Jurkat, Clone E6-1 (cell line): ENCODE measurements around the gene SPDYE4.

Experiments used
- DNase-seq: peaks from one replicate; pipeline ENCODE4 v3.0.0-alpha.2; 2011; ENCODE audit warnings: low read depth, low spot score
- H3K4me3 ChIP-seq: 2 replicates; pipeline ENCODE4 v1.5.1; 2011; ENCODE audit warnings: mild to moderate bottlenecking, low read length, control low read depth, moderate library complexity

SPDYE4 gene

GRCh38 chr17:8742819-8743218, 15.5 kb downstream of the SPDYE4 start:
- no peak overlapping the region for H3K4me3 ChIP-seq
- no peak for DNase-seq

DNA sequence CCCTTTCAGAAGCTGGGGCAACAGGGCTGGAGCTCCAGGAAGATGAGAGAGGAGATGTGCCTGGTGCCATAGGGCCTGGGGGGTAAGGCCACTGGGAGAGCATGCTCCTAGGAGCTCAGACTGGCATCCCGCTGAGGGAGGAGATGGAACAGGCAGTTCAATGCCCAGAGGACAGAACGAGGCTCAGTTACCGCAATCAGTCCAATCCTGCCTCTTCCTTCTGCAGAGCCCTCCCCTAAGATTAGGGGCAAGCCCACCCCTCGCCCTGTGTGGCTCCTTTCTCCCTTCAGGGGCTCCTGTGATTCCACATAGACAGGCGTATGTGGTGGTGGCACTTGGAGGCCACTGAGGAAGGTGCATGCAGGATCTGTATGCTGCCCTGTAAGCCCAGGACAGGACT, 16.1 kb downstream of the SPDYE4 start:
- H3K4me3 ChIP-seq: no peak overlapping the region
- no peak for DNase-seq

- DNase-seq: no peak
- no peak overlapping the region for H3K4me3 ChIP-seq
These were observed 16.6 kb downstream of the SPDYE4 start for GRCh38 chr17:8741771-8742170.

- H3K4me3 ChIP-seq: no peak overlapping the region
- no peak for DNase-seq
These were observed 17.0 kb downstream of the SPDYE4 start for GRCh38 chr17:8741366-8741765.

DNA sequence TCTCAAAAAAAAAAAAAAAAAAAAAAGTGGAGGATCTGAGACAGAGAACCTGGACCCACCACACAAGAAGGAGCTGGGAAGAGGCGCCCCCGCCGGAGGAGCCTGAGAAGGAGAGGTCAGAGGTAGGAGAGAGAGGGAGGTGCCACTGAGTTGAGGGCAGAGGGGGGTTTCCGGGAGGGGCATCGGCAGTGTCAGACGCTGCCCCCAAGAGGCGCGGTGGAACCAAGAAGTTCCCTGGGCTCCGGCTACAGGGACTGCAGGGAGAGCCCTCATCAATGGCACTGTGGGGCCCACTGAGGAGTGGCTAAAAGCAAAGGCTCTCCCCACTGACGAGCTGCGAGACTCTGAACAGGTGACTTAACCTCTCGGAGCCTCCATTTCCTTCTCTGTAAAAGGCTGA, 17.9 kb downstream of the SPDYE4 start:
- peak; percentile 32 for DNase-seq
- peak overlapping the region; percentile 34 for H3K4me3 ChIP-seq

DNA sequence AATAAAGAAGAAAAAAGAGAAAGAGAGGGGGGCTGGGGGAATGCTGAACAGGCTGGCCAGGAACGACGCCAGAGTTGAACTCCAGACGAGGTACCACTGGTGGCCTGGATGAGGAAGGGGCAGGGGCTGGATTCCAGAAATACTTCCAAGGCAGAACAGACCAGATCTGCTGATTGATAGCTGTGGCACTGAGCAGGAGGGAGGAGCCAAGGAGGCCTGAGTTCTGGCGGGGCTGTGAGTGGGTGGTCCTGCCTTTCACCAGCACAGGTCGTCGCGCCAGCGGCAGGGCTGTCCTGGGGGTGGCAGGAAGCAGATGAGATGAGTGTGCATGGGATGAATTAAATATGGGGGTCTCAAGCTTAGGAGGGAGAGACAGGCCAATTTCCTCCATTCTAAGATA, 19.2 kb downstream of the SPDYE4 start:
- DNase-seq: no peak
- H3K4me3 ChIP-seq: no peak overlapping the region

DNA sequence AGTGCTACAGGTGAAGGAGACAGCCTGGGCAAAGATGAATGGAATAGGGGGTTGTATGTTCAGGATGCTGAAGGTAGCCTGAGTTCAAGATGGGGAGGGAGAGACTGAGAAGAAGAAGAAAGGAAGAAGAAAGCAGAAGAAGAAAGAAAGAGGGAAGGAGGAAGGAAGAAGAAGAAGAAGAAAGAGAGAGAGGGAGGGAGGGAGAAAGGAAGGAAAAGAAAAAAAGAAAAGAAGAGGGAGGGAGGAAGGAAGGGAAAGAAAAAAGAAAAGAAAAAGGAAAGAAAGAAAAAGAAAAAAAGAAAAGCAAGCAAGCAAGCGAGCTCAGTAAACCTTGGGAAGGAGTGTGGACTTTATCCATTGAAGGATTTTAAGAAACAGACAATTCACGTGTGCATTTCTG, 21.6 kb downstream of the SPDYE4 start:
- no peak overlapping the region for H3K4me3 ChIP-seq
- no peak for DNase-seq

GRCh38 chr17:8736362-8736761, 22.0 kb downstream of the SPDYE4 start:
- no peak for DNase-seq

GRCh38 chr17:8735336-8735939, 22.9 kb downstream of the SPDYE4 start:
- no peak overlapping the region for H3K4me3 ChIP-seq
- DNase-seq: no peak

More at GRCh38 chr17:8736362-8736761, 22.0 kb downstream of the SPDYE4 start:
- no peak overlapping the region for H3K4me3 ChIP-seq

- DNase-seq: no peak
- H3K4me3 ChIP-seq: no peak overlapping the region
These were observed 23.5 kb downstream of the SPDYE4 start for GRCh38 chr17:8734876-8735275.

GRCh38 chr17:8732406-8733085, 25.8 kb downstream of the SPDYE4 start:
- H3K4me3 ChIP-seq: no peak overlapping the region
- no peak for DNase-seq

GRCh38 chr17:8729860-8730259, 28.5 kb downstream of the SPDYE4 start:
- DNase-seq: no peak
- H3K4me3 ChIP-seq: no peak overlapping the region

DNA sequence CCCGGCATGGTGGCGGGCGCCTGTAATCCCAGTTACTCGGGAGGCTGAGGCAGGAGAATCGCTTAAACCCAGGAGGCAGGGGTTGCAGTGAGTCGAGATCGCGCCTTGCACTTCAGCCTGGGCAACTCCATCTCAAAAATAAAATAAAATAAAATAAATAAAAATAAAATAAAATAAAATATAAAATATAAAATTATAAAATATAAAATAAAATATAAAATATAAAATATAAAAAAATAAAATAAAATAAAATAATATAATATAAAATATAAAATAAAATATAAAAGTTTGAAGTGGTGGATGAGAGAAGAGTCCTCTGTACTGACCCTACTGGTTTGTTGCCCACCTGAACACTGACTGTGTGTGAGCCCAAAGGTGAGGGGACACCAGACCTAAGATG, 28.9 kb downstream of the SPDYE4 start:
- H3K4me3 ChIP-seq: no peak overlapping the region

DNA sequence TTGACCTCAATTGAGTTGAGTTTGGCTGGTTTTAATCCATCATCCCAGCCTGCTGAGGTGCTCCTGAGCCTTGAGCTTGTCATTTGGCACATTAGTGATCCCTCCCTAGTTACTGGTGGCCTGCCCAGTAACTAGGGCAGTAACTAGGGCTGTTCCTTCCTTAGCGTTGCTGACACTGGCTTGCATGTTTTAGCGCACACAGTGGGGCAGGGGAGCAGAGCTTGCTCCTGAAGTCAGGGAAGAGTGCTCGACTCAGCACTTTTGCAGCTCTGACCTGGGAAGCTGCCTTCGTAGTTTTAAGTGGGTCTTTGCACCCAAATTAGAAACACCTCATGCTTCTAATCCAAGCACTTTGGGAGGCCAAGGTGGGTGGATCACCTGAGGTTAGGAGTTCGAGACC, 29.4 kb downstream of the SPDYE4 start:
- no peak for DNase-seq
- no peak overlapping the region for H3K4me3 ChIP-seq

More for the DNA sequence above, 28.9 kb downstream of the SPDYE4 start:
- no peak for DNase-seq

DNA sequence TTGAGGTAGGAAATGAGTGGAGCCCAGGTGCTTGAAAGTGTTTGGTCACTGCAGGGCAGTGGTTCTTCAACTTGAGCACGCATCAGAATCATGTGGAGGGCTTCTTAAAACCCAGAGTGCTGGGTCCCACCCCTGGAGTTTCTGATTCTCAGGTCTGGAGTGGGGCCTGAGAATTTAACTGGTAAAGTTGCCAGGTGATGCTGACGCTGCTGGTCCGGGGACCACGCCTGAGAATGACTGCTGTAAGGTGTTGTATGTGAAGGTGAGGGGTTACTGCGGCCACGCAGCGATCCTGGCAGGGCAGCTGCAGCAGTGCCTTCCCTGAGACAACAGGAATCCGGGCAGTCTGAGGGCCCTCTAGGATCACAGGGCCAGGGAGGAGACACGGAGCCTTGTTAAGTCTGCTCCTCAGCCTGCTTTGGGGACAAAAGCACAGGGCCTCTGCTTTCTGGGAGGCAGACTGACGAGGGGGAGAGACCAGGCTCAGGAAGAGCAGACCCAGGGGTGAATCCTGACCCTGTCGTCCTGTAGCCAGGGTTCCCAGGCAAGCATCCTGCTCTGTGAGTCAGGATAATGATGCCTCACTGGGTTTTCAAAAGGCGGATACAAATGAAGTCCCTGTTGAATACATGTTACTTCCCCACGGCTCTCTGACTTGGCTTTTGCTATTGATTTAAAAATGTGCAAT, 30.0 kb downstream of the SPDYE4 start:
- DNase-seq: no peak
- H3K4me3 ChIP-seq: no peak overlapping the region

GRCh38 chr17:8726941-8727555, 31.3 kb downstream of the SPDYE4 start:
- no peak for DNase-seq
- H3K4me3 ChIP-seq: no peak overlapping the region

DNA sequence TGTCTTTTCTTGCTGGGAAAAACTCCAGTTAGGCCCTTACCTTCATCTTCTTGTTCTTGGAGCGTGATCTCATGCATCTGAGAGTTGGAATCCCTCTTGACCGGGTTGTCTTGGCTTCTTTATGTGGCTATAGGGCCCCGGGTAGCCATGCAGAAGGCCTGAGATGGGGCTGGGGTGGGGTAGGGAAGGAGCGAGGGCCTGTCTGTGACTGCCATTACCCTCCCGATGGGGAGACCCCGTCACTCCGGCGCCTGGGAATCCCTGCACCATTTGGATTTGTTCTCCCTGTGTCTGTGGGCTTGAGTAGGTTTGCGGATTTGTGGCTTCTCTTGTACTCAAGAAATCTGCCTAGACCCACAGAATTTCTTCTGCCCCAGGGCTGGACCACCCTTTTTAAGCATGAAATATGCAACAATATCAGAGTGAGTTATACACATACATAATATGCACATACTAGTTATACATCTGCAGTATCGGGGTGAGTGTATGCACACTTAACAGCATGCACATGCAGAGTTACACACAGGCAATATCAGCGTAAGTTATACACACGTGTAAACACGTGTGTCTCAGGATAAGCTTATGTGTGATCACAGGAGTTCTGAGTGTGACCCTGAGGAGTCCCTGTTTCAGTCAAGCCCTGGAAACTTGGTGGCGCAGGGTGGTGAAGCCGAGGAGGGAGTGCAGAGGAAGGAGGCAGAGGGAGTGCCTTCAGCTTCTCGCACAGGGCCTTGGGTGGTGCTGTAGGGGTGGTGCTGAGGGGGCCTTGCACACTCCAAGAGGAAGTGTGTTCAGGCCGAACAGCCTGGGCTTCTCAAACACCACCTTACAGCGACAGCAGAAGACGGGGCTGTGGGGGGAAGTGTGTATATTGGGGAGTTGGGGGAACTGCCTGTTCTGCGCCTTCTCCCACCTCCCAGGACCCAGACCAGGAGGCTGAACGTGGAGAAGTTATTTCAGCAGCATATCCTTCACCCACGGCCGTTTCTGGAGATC, 32.2 kb downstream of the SPDYE4 start:
- no peak for DNase-seq
- H3K4me3 ChIP-seq: no peak overlapping the region

- H3K4me3 ChIP-seq: no peak overlapping the region
- DNase-seq: no peak
These were observed 33.9 kb downstream of the SPDYE4 start for GRCh38 chr17:8724451-8724850.

DNA sequence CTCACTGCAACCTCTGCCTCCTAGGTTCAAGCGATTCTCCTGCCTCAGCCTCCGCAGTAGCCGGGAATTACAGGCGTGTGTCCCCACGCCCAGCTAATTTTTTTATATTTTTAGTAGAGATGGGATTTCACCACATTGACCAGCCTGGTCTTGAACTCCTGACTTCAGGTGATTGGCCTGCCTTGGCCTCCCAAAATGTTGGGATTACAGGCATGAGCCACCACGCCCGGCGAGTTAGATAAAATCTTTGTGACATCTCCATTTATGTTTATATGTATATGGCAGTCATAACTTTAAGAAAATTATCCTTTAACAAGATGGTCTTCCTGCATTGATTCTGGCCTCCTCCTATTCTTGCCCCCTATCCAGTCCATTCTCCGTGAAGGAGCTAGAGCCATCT, 37.8 kb downstream of the SPDYE4 start:
- DNase-seq: no peak

More for the DNA sequence above, 37.8 kb downstream of the SPDYE4 start:
- no peak overlapping the region for H3K4me3 ChIP-seq
